GM12878 (cell line): ENCODE results near the gene EPB41. TPM values are rescaled to one million over a fixed set of nuclear protein-coding genes. Genes with fewer than 3 reads are reported as not detected.

Experiments used
- ATAC-seq: fragments of 200-7000 bp; cut with Tn5 transposase; 3 replicates; pipeline ENCODE4 v1.9.1; 2020; ENCODE audit warnings: mild to moderate bottlenecking, moderate library complexity
- BruUV-seq: library from RNA; stranded (reverse); fragments of 400-500 nt; replicated peaks from 2 replicates; lab custom pipeline; 2021; lab: Mats Ljungman, UMichigan
- CTCF ChIA-PET: fragments of 300-600 bp; sonication (Branson Sonifier 250); formaldehyde crosslinking; extraction: SDS; loops from one replicate; lab custom pipeline; 2021; ENCODE audit warnings: inconsistent platforms; lab: Yijun Ruan, JAX
- POLR2A ChIA-PET: fragments of 350-600 bp; formaldehyde crosslinking; extraction: SDS; loops from one replicate; lab custom pipeline; 2021; ENCODE audit warnings: inconsistent platforms; lab: Charles Lee
- RAD21 ChIA-PET: fragments of 300-600 bp; sonication (Branson Sonifier 250); formaldehyde crosslinking; loops from one replicate; lab custom pipeline; 2023; ENCODE audit warnings: antibody characterized with exemption; ENCODE audit not compliant: unreplicated experiment; lab: Charles Lee
- SMC1A ChIA-PET: fragments of 300-600 bp; sonication (Branson Sonifier 250); formaldehyde crosslinking; loops from one replicate; lab custom pipeline; 2023; ENCODE audit not compliant: unreplicated experiment, uncharacterized antibody; lab: Charles Lee
- DNase-seq: peaks from one replicate; pipeline ENCODE4 v3.0.0-alpha.2; 2011; ENCODE audit warnings: low read depth, low spot score
- FAIRE-seq: peaks from 3 replicates; lab custom pipeline; 2011; peaks lifted over from hg19 to GRCh38; lab: Jason Lieb, UNC
- H2AFZ ChIP-seq: 2 replicates; pipeline ENCODE4 v1.6.0; 2011; ENCODE audit warnings: low read depth, low read length, control low read depth; ENCODE audit not compliant: control insufficient read depth
- H3K27ac ChIP-seq: 2 replicates; pipeline ENCODE4 v1.5.1; 2011; ENCODE audit warnings: control low read depth; ENCODE audit not compliant: control insufficient read depth, insufficient read depth
- H3K27me3 ChIP-seq, 2 experiments: replicated peaks in 1 of 2; 2 replicates each; pipeline versions ENCODE4 v1.6.0 to v1.6.1; 2011; ENCODE audit warnings: low read length in 1 of 2; ENCODE audit not compliant: control insufficient read depth in 2 of 2, insufficient read depth in 2 of 2
- H3K36me3 ChIP-seq, 2 experiments: 2 replicates each; pipeline ENCODE4 v1.5.1; 2011; ENCODE audit warnings: low read length in 1 of 2; ENCODE audit not compliant: control insufficient read depth in 2 of 2, insufficient read depth in 2 of 2
- H3K4me1 ChIP-seq: 2 replicates; pipeline ENCODE4 v1.6.1; 2011; ENCODE audit warnings: mild to moderate bottlenecking, low read length, moderate library complexity, mixed read lengths; ENCODE audit not compliant: control insufficient read depth, insufficient read depth
- H3K4me2 ChIP-seq: 2 replicates; pipeline ENCODE4 v1.6.0; 2011; ENCODE audit warnings: control low read depth; ENCODE audit not compliant: control insufficient read depth, insufficient read depth
- H3K4me3 ChIP-seq: fragments of 200-600 bp; sonication (generic); 2 replicates; pipeline ENCODE4 v1.5.1; 2016
- H3K79me2 ChIP-seq: 2 replicates; pipeline ENCODE4 v1.6.0; 2011; ENCODE audit warnings: low read length; ENCODE audit not compliant: control insufficient read depth, insufficient read depth
- H3K9ac ChIP-seq: 2 replicates; pipeline ENCODE4 v1.8.0; 2011; ENCODE audit warnings: low read length, control low read depth, mixed read lengths; ENCODE audit not compliant: control insufficient read depth, insufficient read depth
- H3K9me3 ChIP-seq: replicated peaks from 3 replicates; pipeline ENCODE4 v1.5.1; 2011; ENCODE audit warnings: mild to moderate bottlenecking, low read length; ENCODE audit not compliant: control insufficient read depth, insufficient read depth
- H4K20me1 ChIP-seq: 2 replicates; pipeline ENCODE4 v1.6.0; 2011; ENCODE audit not compliant: control insufficient read depth, insufficient read depth
- CBFB ChIP-seq: IDR thresholded peaks from 2 replicates; pipeline ENCODE4 v1.6.1; 2016; ENCODE audit warnings: antibody characterized with exemption, low read depth
- CBX5 ChIP-seq: sonication (generic); IDR thresholded peaks from 2 replicates; pipeline ENCODE4 v1.6.1; 2016; ENCODE audit warnings: low read depth, moderate library complexity, mild to moderate bottlenecking, inconsistent platforms
- FOXK2 ChIP-seq: fragments of 450-650 bp; IDR thresholded peaks from 2 replicates; pipeline ENCODE4 v1.6.1; 2017; ENCODE audit warnings: mild to moderate bottlenecking, moderate library complexity
- HDAC6 ChIP-seq: fragments of 200-600 bp; sonication (generic); IDR thresholded peaks from one replicate; pipeline ENCODE4 v1.8.0; 2017; ENCODE audit warnings: antibody characterized with exemption; ENCODE audit not compliant: unreplicated experiment
- HDGF ChIP-seq: fragments of 450-650 bp; IDR thresholded peaks from 2 replicates; pipeline ENCODE4 v1.6.1; 2016; ENCODE audit warnings: antibody characterized with exemption
- IKZF1 ChIP-seq: fragments of 450-650 bp; conservative IDR thresholded peaks from 2 replicates; pipeline ENCODE4 v1.6.1; 2017; ENCODE audit warnings: antibody characterized with exemption, mild to moderate bottlenecking
- MEF2A ChIP-seq: IDR thresholded peaks from 2 replicates; pipeline ENCODE4 v1.6.1; 2011; ENCODE audit warnings: low read depth, mild to moderate bottlenecking, low read length, moderate library complexity; ENCODE audit not compliant: insufficient read depth
- MLLT1 ChIP-seq: fragments of 450-650 bp; IDR thresholded peaks from 2 replicates; pipeline ENCODE4 v1.6.1; 2016; ENCODE audit warnings: mild to moderate bottlenecking
- NFXL1 ChIP-seq: fragments of 450-650 bp; IDR thresholded peaks from 2 replicates; pipeline ENCODE4 v1.6.1; 2017; ENCODE audit warnings: antibody characterized with exemption, mild to moderate bottlenecking, borderline replicate concordance
- NR2C1 ChIP-seq: fragments of 450-650 bp; IDR thresholded peaks from 2 replicates; pipeline ENCODE4 v1.6.1; 2017; ENCODE audit warnings: antibody characterized with exemption, mild to moderate bottlenecking, moderate library complexity
- RUNX3 ChIP-seq: IDR thresholded peaks from 2 replicates; pipeline ENCODE4 v1.6.1; 2012; ENCODE audit warnings: low read length, inconsistent platforms
- SMAD1 ChIP-seq: fragments of 450-650 bp; IDR thresholded peaks from 2 replicates; pipeline ENCODE4 v1.6.1; 2018; ENCODE audit warnings: mild to moderate bottlenecking, low read depth; ENCODE audit not compliant: partially characterized antibody
- ZNF207 ChIP-seq: fragments of 450-650 bp; IDR thresholded peaks from 2 replicates; pipeline ENCODE4 v1.6.1; 2014; ENCODE audit warnings: antibody characterized with exemption, mild to moderate bottlenecking, borderline replicate concordance
- ZNF24 ChIP-seq: fragments of 450-650 bp; IDR thresholded peaks from 2 replicates; pipeline ENCODE4 v1.6.1; 2017; ENCODE audit warnings: antibody characterized with exemption, mild to moderate bottlenecking
- ZSCAN29 ChIP-seq: fragments of 450-650 bp; IDR thresholded peaks from 2 replicates; pipeline ENCODE4 v1.6.1; 2017; ENCODE audit warnings: mild to moderate bottlenecking, moderate library complexity
- WGBS: methylation state at CpG from one replicate; pipeline ENCODE4 v1.1.6; 2016; ENCODE audit warnings: low lambda C conversion rate; ENCODE audit not compliant: insufficient replicate concordance, insufficient coverage; ENCODE audit errors: missing lambda C conversion rate; 5-methylcytosine and 5-hydroxymethylcytosine counted together
- in situ Hi-C: fragments of 300-500 bp; cut with MboI; formaldehyde crosslinking; loops from 9 replicates; pipeline ENCODE4 v1.14.3; 2018; ENCODE audit warnings: mixed read lengths
- intact Hi-C: fragments of 100-400 bp; cut with micrococcal nuclease; formaldehyde crosslinking; loops from one replicate; pipeline ENCODE4 v1.14.2; 2022; ENCODE audit not compliant: unreplicated experiment
- polyA plus RNA-seq, 11 experiments: library from polyadenylated mRNA; depleted of rRNA in 4 of 11; unstranded in 6 of 11; stranded (reverse) in 5 of 11; fragments of >200 nt; fragmentation: Nextera tagmentation in 4 of 11; fragmentation: Illumina TruSeq in 1 of 11; extraction: Ambion mirVana in 4 of 11; extraction: Trizol in 1 of 11; gene quantifications; 1 replicate in 1 of 11; 2 replicates in 10 of 11; pipeline versions ENCODE4 v1.2.1 to v1.2.3, GENCODE V29; 2011 to 2016; ENCODE audit warnings: inconsistent platforms in 2 of 11, missing spikeins in 2 of 11, low read depth in 1 of 11
- total RNA-seq, 4 experiments: library from RNA; depleted of rRNA in 3 of 4; stranded (reverse); fragments of >200 nt in 3 of 4; fragmentation: Illumina TruSeq in 1 of 4; extraction: Trizol in 1 of 4; gene quantifications; 2 replicates each; pipeline versions ENCODE4 v1.2.1 to v1.2.3, GENCODE V29; 2013 to 2021

EPB41 gene
- total and polyA plus RNA-seq, 10 of the 15 experiments (the other 5 are each of a cell fraction or from before 2014, with no cell fraction given): 1.1 to 77.6 (median 58.8) TPM

GRCh38 chr1:28934676-28935075 is 20.3 kb downstream of the EPB41 start:
- intact Hi-C loops: no loop called here
- Histone ChIP-seq H3K9ac (no peak overlapping the region), H3K79me2 (no peaks in the 10 kb centered on the region), H3K4me2 (no peak overlapping the region), H3K9me3 (no peaks in the 10 kb centered on the region), H4K20me1 (no peaks in the 10 kb centered on the region), H3K27me3 (no peaks in the 10 kb centered on the region), H2AFZ (no peak overlapping the region), H3K4me1 (no peaks in the 10 kb centered on the region), H3K27ac (no peak overlapping the region), H3K36me3 (no peaks in the 10 kb centered on the region), H3K4me3 (no peak overlapping the region)
- POLR2A ChIA-PET: interaction anchor here (0.6 kb wide), 2 partner anchors 46 to 181 kb away, joined by 3 read pairs; no protein-coding TSS in a partner anchor
- in situ Hi-C loops: no loop called here
- SMC1A ChIA-PET: interaction anchor here (2.1 kb wide), 1 partner anchor 8 kb away, joined by 8 read pairs; no protein-coding TSS in a partner anchor
- no TSS peak for BruUV-seq
- FAIRE-seq: no peak
- RAD21 ChIA-PET: interaction anchor here (0.6 kb wide), 1 partner anchor 25 kb away, joined by 3 read pairs; no protein-coding TSS in a partner anchor
- TF ChIP-seq NR2C1 (no peak), RUNX3 (no peak), CBFB (no peak), ZSCAN29 (no peak), HDGF (no peak), FOXK2 (no peak), ZNF24 (no peak), IKZF1 (no peak), CBX5 (no peak), MEF2A (no peak), NFXL1 (no peak), HDAC6 (no peak), MLLT1 (no peak), ZNF207 (no peak), SMAD1 (no peak)
- no peak for ATAC-seq
- 98% methylated on average over 5 of the region's 5 CpGs for WGBS
- DNase-seq: no peak
- CTCF ChIA-PET: interaction anchor here (0.6 to 0.9 kb wide), 2 partner anchors 18 to 99 kb away, joined by 3 read pairs; no protein-coding TSS in a partner anchor
